ENCODE measurements around the gene RGS3.

DNA sequence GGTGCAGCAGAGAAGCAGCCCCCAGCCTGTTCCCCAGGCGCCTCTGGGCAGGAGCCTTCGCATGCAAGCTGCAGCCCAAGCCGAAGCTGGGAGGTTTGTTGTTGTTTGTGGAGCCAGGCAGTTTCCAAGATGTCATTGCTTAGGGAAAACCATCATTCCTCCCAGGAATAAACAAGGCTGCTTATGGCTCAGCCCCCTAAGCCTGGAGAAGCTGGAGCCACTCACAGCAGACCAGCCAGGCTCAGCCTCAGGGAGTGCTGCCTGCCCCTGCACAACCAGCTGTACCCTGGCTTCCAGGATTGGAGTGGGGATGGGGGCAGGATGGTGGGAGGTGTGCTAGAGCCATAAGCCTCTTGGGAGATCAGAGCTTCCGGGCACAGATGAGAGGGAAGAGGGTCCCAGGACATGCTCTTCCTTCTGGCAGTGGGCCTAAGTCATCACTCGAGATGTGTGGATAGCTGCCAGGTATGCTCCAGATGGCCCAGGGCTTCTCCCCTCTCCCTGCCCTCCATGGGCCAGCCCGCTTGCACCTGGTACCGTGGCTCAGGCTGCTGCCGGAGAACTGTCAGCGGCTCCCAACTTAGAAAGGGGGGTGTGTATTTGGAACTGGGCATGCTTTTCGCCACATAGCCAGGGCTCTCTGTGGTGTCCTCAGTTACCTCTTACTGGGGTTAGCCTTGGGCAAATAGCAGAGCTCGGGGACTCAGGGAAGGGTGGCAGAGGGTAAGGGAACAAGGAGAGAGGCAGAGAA, 105.2 kb downstream of the RGS3 start:
- TF ChIP-seq ZNF8 (CRISPR knock-in tag; IDR thresholded peaks at IDR 0.05) (no peak), ISL1 (CRISPR knock-in tag; IDR thresholded peaks at IDR 0.05) (no peak), ARNTL (CRISPR knock-in tag; IDR thresholded peaks at IDR 0.05; ENCODE audit: borderline replicate concordance, low read depth) (no peak), ZNF565 (CRISPR knock-in tag; conservative IDR thresholded peaks at IDR 0.05; ENCODE audit: low read depth) (no peak), ZFP30 (CRISPR knock-in tag; IDR thresholded peaks at IDR 0.05) (no peak)
- TF ChIP-seq, protein P1, sequence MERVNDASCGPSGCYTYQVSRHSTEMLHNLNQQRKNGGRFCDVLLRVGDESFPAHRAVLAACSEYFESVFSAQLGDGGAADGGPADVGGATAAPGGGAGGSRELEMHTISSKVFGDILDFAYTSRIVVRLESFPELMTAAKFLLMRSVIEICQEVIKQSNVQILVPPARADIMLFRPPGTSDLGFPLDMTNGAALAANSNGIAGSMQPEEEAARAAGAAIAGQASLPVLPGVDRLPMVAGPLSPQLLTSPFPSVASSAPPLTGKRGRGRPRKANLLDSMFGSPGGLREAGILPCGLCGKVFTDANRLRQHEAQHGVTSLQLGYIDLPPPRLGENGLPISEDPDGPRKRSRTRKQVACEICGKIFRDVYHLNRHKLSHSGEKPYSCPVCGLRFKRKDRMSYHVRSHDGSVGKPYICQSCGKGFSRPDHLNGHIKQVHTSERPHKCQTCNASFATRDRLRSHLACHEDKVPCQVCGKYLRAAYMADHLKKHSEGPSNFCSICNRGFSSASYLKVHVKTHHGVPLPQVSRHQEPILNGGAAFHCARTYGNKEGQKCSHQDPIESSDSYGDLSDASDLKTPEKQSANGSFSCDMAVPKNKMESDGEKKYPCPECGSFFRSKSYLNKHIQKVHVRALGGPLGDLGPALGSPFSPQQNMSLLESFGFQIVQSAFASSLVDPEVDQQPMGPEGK (CRISPR knock-in tag; IDR thresholded peaks at IDR 0.05; ENCODE audit: borderline replicate concordance): no peak
